Measurements from ENCODE around the gene ARHGEF6. TPM values are rescaled to one million over a fixed set of nuclear protein-coding genes. Genes with fewer than 3 reads are reported as not detected.

ARHGEF6 gene
- total RNA-seq, 6 experiments from 2014 or later = 2.8 to 6.1 (median 3.5) TPM

DNA sequence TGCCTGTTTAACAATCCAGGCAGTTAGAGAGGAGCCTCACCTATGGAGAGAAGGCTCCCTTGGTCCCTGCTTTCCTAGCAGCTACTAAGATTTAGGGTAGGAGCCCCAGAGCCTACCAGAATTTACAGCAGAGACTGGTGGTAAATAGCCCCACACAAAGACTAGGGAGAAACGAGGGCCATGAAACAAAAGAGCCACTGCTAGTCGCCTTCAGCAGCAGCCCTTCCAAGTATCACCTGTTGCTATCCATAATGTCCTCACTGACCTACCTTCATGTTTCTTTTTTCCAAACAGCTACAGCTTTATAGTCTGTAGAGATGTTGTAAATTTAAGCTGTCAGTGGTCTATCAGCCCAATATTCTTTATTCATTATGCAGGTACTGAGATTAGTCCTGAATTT lies 25.3 kb downstream of the ARHGEF6 start:
- Histone ChIP-seq H3K36me3 (no peaks in the 10 kb centered on the region), H3K27me3 (no peaks in the 10 kb centered on the region), H3K27ac (no peak overlapping the region), H3K4me3 (no peak overlapping the region), H3K4me1 (no peaks in the 10 kb centered on the region), H3K9me3 (no peaks in the 10 kb centered on the region)
- TF ChIP-seq, protein P1, sequence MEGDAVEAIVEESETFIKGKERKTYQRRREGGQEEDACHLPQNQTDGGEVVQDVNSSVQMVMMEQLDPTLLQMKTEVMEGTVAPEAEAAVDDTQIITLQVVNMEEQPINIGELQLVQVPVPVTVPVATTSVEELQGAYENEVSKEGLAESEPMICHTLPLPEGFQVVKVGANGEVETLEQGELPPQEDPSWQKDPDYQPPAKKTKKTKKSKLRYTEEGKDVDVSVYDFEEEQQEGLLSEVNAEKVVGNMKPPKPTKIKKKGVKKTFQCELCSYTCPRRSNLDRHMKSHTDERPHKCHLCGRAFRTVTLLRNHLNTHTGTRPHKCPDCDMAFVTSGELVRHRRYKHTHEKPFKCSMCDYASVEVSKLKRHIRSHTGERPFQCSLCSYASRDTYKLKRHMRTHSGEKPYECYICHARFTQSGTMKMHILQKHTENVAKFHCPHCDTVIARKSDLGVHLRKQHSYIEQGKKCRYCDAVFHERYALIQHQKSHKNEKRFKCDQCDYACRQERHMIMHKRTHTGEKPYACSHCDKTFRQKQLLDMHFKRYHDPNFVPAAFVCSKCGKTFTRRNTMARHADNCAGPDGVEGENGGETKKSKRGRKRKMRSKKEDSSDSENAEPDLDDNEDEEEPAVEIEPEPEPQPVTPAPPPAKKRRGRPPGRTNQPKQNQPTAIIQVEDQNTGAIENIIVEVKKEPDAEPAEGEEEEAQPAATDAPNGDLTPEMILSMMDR (IDR thresholded peaks at IDR 0.05) = no peak
- TF ChIP-seq POLR2A (IDR thresholded peaks at IDR 0.05) = no peak
- DNase-seq (no peak), ATAC-seq (no peak)
- 52% methylated on average over 2 of the region's 2 CpGs for WGBS (ENCODE audit: insufficient coverage, low coverage, low lambda C conversion rate, missing lambda C conversion rate)
- intact Hi-C loops (cut with DNase I) = no loop called here

- intact Hi-C loops (cut with DNase I) = no loop called here
- Histone ChIP-seq H3K27ac (no peak overlapping the region), H3K36me3 (no peaks in the 10 kb centered on the region), H3K4me1 (no peaks in the 10 kb centered on the region), H3K9me3 (no peaks in the 10 kb centered on the region), H3K27me3 (no peaks in the 10 kb centered on the region), H3K4me3 (no peak overlapping the region)
- DNase-seq (peak in 1 of 3 donors; percentile 24), ATAC-seq (peak in 1 of 4 donors; percentile 43)
- no CpG with 5 or more reads among the region's 3 CpGs for WGBS (ENCODE audit: insufficient coverage, low coverage, low lambda C conversion rate, missing lambda C conversion rate)
- TF ChIP-seq, protein P1 (IDR thresholded peaks at IDR 0.05) = no peak
- no peak for TF ChIP-seq POLR2A (IDR thresholded peaks at IDR 0.05)
These were observed 26.1 kb downstream of the ARHGEF6 start for GRCh38 chrX:136754651-136755050.

- H3K4me1 ChIP-seq = no peaks in the 10 kb centered on the region
- H3K36me3 ChIP-seq = no peaks in the 10 kb centered on the region
- H3K9me3 ChIP-seq = no peaks in the 10 kb centered on the region
- no peaks in the 10 kb centered on the region for H3K27me3 ChIP-seq
- H3K27ac ChIP-seq = no peak overlapping the region
- no peak overlapping the region for H3K4me3 ChIP-seq
- intact Hi-C loops (cut with DNase I) = no loop called here
- TF ChIP-seq, protein P1 (IDR thresholded peaks at IDR 0.05) = no peak
- TF ChIP-seq POLR2A (IDR thresholded peaks at IDR 0.05) = no peak
- WGBS (ENCODE audit: insufficient coverage, low coverage, low lambda C conversion rate, missing lambda C conversion rate) = 27% methylated on average over 2 of the region's 2 CpGs
- DNase-seq = no peak
- ATAC-seq = peak in 1 of 4 donors; percentile 44
These were observed 27.9 kb downstream of the ARHGEF6 start for GRCh38 chrX:136752796-136753195.

- intact Hi-C loops (cut with DNase I) = no loop called here
- TF ChIP-seq, protein P1 (IDR thresholded peaks at IDR 0.05) = no peak
- TF ChIP-seq POLR2A (IDR thresholded peaks at IDR 0.05) = no peak
- Histone ChIP-seq H3K36me3 (no peaks in the 10 kb centered on the region), H3K9me3 (no peaks in the 10 kb centered on the region), H3K27ac (no peak overlapping the region), H3K4me1 (no peaks in the 10 kb centered on the region), H3K4me3 (no peak overlapping the region), H3K27me3 (no peaks in the 10 kb centered on the region)
- no peak for DNase-seq
- no peak for ATAC-seq
- WGBS (ENCODE audit: insufficient coverage, low coverage, low lambda C conversion rate, missing lambda C conversion rate) = no CpG with 5 or more reads among the region's 4 CpGs
These were observed 28.4 kb downstream of the ARHGEF6 start for GRCh38 chrX:136752346-136752745.

- Histone ChIP-seq H3K4me3 (no peak overlapping the region), H3K4me1 (no peaks in the 10 kb centered on the region), H3K27ac (no peak overlapping the region), H3K9me3 (no peaks in the 10 kb centered on the region), H3K36me3 (no peaks in the 10 kb centered on the region), H3K27me3 (peaks cover 0 to 3% of the 10 kb centered on the region in 2 donors)
- intact Hi-C loops (cut with DNase I) = no loop called here
- TF ChIP-seq, protein P1 (IDR thresholded peaks at IDR 0.05) = no peak
- no peak for TF ChIP-seq POLR2A (IDR thresholded peaks at IDR 0.05)
- WGBS (ENCODE audit: insufficient coverage, low coverage, low lambda C conversion rate, missing lambda C conversion rate) = 51% methylated on average over 2 of the region's 2 CpGs
- no peak for ATAC-seq
- no peak for DNase-seq
These were observed 30.4 kb downstream of the ARHGEF6 start for GRCh38 chrX:136750364-136750763.

Measured in right lobe of liver (tissue), 6 donors.